Spleen (tissue), 11 donors: ENCODE data around the gene NAPSA. TPM values are rescaled to one million over a fixed set of nuclear protein-coding genes. Genes with fewer than 3 reads are reported as not detected.

Experiments used
- DNase-seq: peaks from one replicate; pipeline ENCODE4 v3.0.0-alpha.2; 2020
- H3K27ac ChIP-seq, 8 donors: fragments of 200-600 bp; sonication (generic) in 7 of 8; 1 replicate in 4 of 8; 2 replicates in 4 of 8; pipeline versions ENCODE4 v1.5.0 to v1.8.0; 2016 to 2021; ENCODE audit warnings: inconsistent platforms in 4 of 8, mild to moderate bottlenecking in 4 of 8, moderate library complexity in 1 of 8
- H3K27me3 ChIP-seq, 7 donors: fragments of 200-600 bp; sonication (generic) in 6 of 7; replicated peaks in 1 of 7; 1 replicate in 4 of 7; 2 replicates in 3 of 7; pipeline versions ENCODE4 v1.5.0 to v1.8.0; 2016 to 2021; ENCODE audit warnings: inconsistent platforms in 3 of 7, mild to moderate bottlenecking in 1 of 7
- H3K36me3 ChIP-seq, 6 donors: fragments of 200-600 bp; sonication (generic) in 5 of 6; 1 replicate in 4 of 6; 2 replicates in 2 of 6; pipeline versions ENCODE4 v1.5.0 to v1.8.0; 2016 to 2021; ENCODE audit warnings: inconsistent platforms in 2 of 6
- H3K4me1 ChIP-seq, 6 donors: fragments of 200-600 bp; sonication (generic) in 5 of 6; 1 replicate in 3 of 6; 2 replicates in 3 of 6; pipeline versions ENCODE4 v1.5.0 to v1.8.0; 2016 to 2021; ENCODE audit warnings: inconsistent platforms in 3 of 6
- H3K4me3 ChIP-seq, 8 donors: fragments of 200-600 bp; sonication (generic) in 7 of 8; 1 replicate in 4 of 8; 2 replicates in 4 of 8; pipeline versions ENCODE4 v1.5.0 to v1.8.0; 2016 to 2021; ENCODE audit warnings: inconsistent platforms in 4 of 8, mild to moderate bottlenecking in 4 of 8, moderate library complexity in 2 of 8
- H3K9me3 ChIP-seq, 8 donors: fragments of 200-600 bp; sonication (generic) in 7 of 8; 1 replicate in 4 of 8; 2 replicates in 4 of 8; pipeline versions ENCODE4 v1.5.0 to v1.8.0; 2016 to 2021; ENCODE audit warnings: inconsistent platforms in 4 of 8
- POLR2A ChIP-seq, 3 donors: fragments of 450-650 bp; IDR thresholded peaks; one replicate each; pipeline ENCODE4 v1.5.1; 2017; ENCODE audit warnings: antibody characterized with exemption in 3 of 3, mild to moderate bottlenecking in 1 of 3
- POLR2AphosphoS5 ChIP-seq, 3 donors: sonication (generic); formaldehyde crosslinking; IDR thresholded peaks; one replicate each; pipeline ENCODE4 v1.5.1; 2017; ENCODE audit warnings: antibody characterized with exemption in 3 of 3
- WGBS, 5 donors: extraction: QIAGEN DNeasy Blood & Tissue Kit in 3 of 5; methylation state at CpG; one replicate each; pipeline versions ENCODE4 v1.1.5 to v1.1.7; 2013 to 2018; 5-methylcytosine and 5-hydroxymethylcytosine counted together
- intact Hi-C: fragments of 100-400 bp; cut with DNase I; formaldehyde crosslinking; loops from one replicate; pipeline ENCODE4 v1.15.0; 2023; ENCODE audit warnings: low total_unique reads
- polyA plus RNA-seq, 3 donors: library from polyadenylated mRNA; stranded (reverse); fragments of 200-250 nt; gene quantifications; one replicate each; pipeline ENCODE4 v1.2.1, GENCODE V29; 2013
- total RNA-seq, 7 donors: library from RNA; depleted of rRNA in 3 of 7; stranded (reverse); fragments of >200 nt in 3 of 7; fragmentation: NEBNext Ultra II Directional in 4 of 7; extraction: Animal tissue kit (Norgen Biotek cat#: 25700) in 4 of 7; gene quantifications; one replicate each; pipeline versions ENCODE4 v1.1.0 to v1.2.1, GENCODE V29; 2016 to 2021
- TF ChIP-seq, protein P1 (sequence below), 11 experiments: fragments of 200-600 bp in 7 of 11; fragments of 450-650 bp in 4 of 11; sonication (generic) in 4 of 11; IDR thresholded peaks in 8 of 11; conservative IDR thresholded peaks in 3 of 11; 1 replicate in 7 of 11; 2 replicates in 4 of 11; pipeline versions ENCODE4 v1.4.0 to v1.8.0; 2016 to 2021; ENCODE audit warnings: antibody characterized with exemption in 11 of 11, inconsistent platforms in 4 of 11, mild to moderate bottlenecking in 1 of 11
- donor health status: healthy with polysubstance abuse.
- donor health status: DM: no; HTN: no; CAD: no; lungs with moderate emphysema.
- donor health status: DM: no; HTN: no; CAD: no.
- donor health status: Bipolar disorder and iron deficiency.
- donor health status: healthy.
- donor health status: DM: no; HTN: no; CAD: no.
- donor health status: DM: yes; HTN: yes; CAD: no.

NAPSA gene
- total and polyA plus RNA-seq, 10 donors, result 1.5 to 6.4 (median 2.7) TPM

DNA sequence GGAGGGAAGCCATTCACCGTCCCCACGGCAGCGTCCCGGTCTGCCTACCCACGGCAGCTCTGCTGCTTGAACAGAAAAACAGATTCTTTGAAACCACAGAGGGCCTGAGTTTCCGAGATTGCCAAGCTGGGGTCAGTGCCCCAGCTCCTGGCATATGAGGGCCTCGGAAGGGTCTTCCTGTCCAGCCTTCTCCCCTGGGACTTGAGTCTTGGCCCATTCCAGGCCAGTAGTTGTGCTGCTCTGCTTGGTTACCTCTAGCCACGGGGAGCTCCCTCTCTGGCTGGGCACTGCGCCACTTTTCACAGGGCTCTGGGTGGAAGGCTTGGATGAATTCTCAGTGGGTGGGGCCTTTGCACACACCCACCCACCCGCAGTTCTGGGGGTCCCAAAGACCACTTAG lies 44.7 kb upstream of the NAPSA start:
- intact Hi-C loops, result loop anchor here (10.0 kb wide), 1 partner anchor 45 kb away; the partner anchor contains the start of gene NAPSA
- 93 to 95% (median 93%) methylated on average over 8 to 10 of the region's 10 CpGs for WGBS, 5 donors
- no peaks in the 10 kb centered on the region for H3K9me3 ChIP-seq

GRCh38 chr19:50409347-50409746 lies 43.9 kb upstream of the NAPSA start:
- peaks cover 0 to 2% (median 0%) of the 10 kb centered on the region in 6 donors for H3K4me1 ChIP-seq
- 88 to 99% (median 97%) methylated on average over 5 to 17 of the region's 17 CpGs for WGBS, 5 donors
- H3K9me3 ChIP-seq, result no peaks in the 10 kb centered on the region
- DNase-seq, result no peak
- no peaks in the 10 kb centered on the region for H3K27me3 ChIP-seq
- peaks cover 0 to 85% (median 30%) of the 10 kb centered on the region in 6 donors for H3K36me3 ChIP-seq
- intact Hi-C loops, result no loop called here
- TF ChIP-seq POLR2AphosphoS5 (IDR thresholded peaks at IDR 0.05) (no peak), POLR2A (IDR thresholded peaks at IDR 0.05) (no peak)
- TF ChIP-seq, protein P1, sequence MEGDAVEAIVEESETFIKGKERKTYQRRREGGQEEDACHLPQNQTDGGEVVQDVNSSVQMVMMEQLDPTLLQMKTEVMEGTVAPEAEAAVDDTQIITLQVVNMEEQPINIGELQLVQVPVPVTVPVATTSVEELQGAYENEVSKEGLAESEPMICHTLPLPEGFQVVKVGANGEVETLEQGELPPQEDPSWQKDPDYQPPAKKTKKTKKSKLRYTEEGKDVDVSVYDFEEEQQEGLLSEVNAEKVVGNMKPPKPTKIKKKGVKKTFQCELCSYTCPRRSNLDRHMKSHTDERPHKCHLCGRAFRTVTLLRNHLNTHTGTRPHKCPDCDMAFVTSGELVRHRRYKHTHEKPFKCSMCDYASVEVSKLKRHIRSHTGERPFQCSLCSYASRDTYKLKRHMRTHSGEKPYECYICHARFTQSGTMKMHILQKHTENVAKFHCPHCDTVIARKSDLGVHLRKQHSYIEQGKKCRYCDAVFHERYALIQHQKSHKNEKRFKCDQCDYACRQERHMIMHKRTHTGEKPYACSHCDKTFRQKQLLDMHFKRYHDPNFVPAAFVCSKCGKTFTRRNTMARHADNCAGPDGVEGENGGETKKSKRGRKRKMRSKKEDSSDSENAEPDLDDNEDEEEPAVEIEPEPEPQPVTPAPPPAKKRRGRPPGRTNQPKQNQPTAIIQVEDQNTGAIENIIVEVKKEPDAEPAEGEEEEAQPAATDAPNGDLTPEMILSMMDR (IDR thresholded peaks at IDR 0.05 in 8 of 11, conservative IDR thresholded peaks at IDR 0.05 in 3 of 11), result no peak
- no peak overlapping the region for H3K4me3 ChIP-seq
- H3K27ac ChIP-seq, result no peak overlapping the region

More for the DNA sequence above, 44.7 kb upstream of the NAPSA start:
- H3K27me3 ChIP-seq, result no peaks in the 10 kb centered on the region
- no peak for DNase-seq
- TF ChIP-seq, protein P1 (IDR thresholded peaks at IDR 0.05 in 8 of 11, conservative IDR thresholded peaks at IDR 0.05 in 3 of 11), result no peak
- TF ChIP-seq POLR2AphosphoS5 (IDR thresholded peaks at IDR 0.05), result no peak
- TF ChIP-seq POLR2A (IDR thresholded peaks at IDR 0.05), result no peak
- H3K4me1 ChIP-seq, result peaks cover 0 to 10% (median 7%) of the 10 kb centered on the region in 6 donors
- no peak overlapping the region for H3K4me3 ChIP-seq
- H3K27ac ChIP-seq, result no peak overlapping the region
- peaks cover 0 to 78% (median 30%) of the 10 kb centered on the region in 6 donors for H3K36me3 ChIP-seq

DNA sequence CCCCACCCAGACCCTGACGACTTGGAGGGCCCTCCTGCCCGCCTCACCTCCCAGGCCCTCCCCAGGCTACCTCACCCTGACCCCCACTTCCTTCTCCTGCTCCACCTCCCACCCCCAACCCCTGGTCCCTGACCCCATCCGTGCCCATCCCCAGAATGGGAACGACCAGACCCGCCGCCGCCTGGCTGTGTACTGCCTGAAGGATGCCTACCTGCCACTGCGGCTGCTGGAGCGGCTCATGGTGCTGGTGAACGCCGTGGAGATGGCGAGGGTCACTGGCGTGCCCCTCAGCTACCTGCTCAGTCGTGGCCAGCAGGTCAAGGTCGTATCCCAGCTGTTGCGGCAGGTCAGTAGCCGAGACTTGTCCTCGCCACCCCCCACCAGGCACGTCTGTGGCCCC lies 41.4 kb upstream of the NAPSA start:
- Histone ChIP-seq H3K4me3 (no peak overlapping the region), H3K27ac (no peak overlapping the region), H3K9me3 (no peaks in the 10 kb centered on the region), H3K27me3 (no peaks in the 10 kb centered on the region), H3K4me1 (no peaks in the 10 kb centered on the region), H3K36me3 (peaks cover 0 to 96% (median 44%) of the 10 kb centered on the region in 6 donors)
- DNase-seq, result no peak
- intact Hi-C loops, result no loop called here
- TF ChIP-seq POLR2A (IDR thresholded peaks at IDR 0.05) (no peak), POLR2AphosphoS5 (IDR thresholded peaks at IDR 0.05) (no peak)
- TF ChIP-seq, protein P1 (IDR thresholded peaks at IDR 0.05 in 8 of 11, conservative IDR thresholded peaks at IDR 0.05 in 3 of 11), result no peak
- WGBS, 5 donors, result 94 to 98% (median 95%) methylated on average over 17 to 19 of the region's 19 CpGs

- WGBS, 5 donors, result 92 to 94% (median 93%) methylated on average over 14 to 22 of the region's 22 CpGs
- Histone ChIP-seq H3K36me3 (peaks cover 0 to 100% (median 44%) of the 10 kb centered on the region in 6 donors), H3K27ac (no peak overlapping the region), H3K4me1 (no peaks in the 10 kb centered on the region), H3K4me3 (no peak overlapping the region), H3K27me3 (no peaks in the 10 kb centered on the region), H3K9me3 (no peaks in the 10 kb centered on the region)
- intact Hi-C loops, result no loop called here
- no peak for DNase-seq
- no peak for TF ChIP-seq POLR2A (IDR thresholded peaks at IDR 0.05)
- TF ChIP-seq, protein P1 (IDR thresholded peaks at IDR 0.05 in 8 of 11, conservative IDR thresholded peaks at IDR 0.05 in 3 of 11), result no peak
- TF ChIP-seq POLR2AphosphoS5 (IDR thresholded peaks at IDR 0.05), result no peak
Observed at GRCh38 chr19:50406156-50406820, 40.8 kb upstream of the NAPSA start.
